Vagina (tissue), 2 donors: ENCODE results near the gene ZBTB7C.

Experiments used
- POLR2A ChIP-seq, 2 donors: fragments of 450-650 bp; IDR thresholded peaks; one replicate each; pipeline ENCODE4 v1.6.1; 2017; ENCODE audit warnings: antibody characterized with exemption in 2 of 2, mild to moderate bottlenecking in 2 of 2, moderate library complexity in 2 of 2
- POLR2AphosphoS5 ChIP-seq, 2 donors: sonication (generic); formaldehyde crosslinking; IDR thresholded peaks; one replicate each; pipeline ENCODE4 v1.9.0; 2017; ENCODE audit warnings: antibody characterized with exemption in 2 of 2, mild to moderate bottlenecking in 2 of 2, low read depth in 1 of 2; ENCODE audit not compliant: insufficient read depth in 1 of 2
- TF ChIP-seq, protein P1 (sequence below), 3 experiments: fragments of 450-650 bp in 2 of 3; fragments of 200-600 bp in 1 of 3; sonication (generic) in 1 of 3; IDR thresholded peaks; one replicate each; pipeline ENCODE4 v1.5.1; 2017 to 2019; ENCODE audit warnings: antibody characterized with exemption in 3 of 3, mild to moderate bottlenecking in 2 of 3, moderate library complexity in 2 of 3

DNA sequence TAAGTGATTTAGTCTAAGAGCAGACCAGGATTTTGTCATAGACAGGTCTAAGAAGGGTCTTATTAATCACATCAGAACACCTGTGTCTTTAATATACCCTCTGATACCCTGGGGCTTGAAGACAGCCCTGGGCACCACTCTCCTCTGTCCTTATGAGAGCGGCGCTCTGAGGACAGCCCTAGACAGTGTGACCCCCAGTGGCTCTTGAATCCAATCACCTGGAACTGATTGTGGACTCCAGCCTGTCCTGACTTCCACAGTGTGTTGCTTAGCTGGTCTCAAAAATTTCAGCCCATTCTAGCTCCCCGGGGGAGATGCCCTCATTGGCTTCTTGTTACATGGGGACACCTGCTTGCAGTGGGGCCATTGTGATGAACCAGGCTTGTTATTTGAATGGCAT is 282.9 kb downstream of the ZBTB7C start:
- no peak for TF ChIP-seq POLR2A (IDR thresholded peaks at IDR 0.05)
- TF ChIP-seq, protein P1, sequence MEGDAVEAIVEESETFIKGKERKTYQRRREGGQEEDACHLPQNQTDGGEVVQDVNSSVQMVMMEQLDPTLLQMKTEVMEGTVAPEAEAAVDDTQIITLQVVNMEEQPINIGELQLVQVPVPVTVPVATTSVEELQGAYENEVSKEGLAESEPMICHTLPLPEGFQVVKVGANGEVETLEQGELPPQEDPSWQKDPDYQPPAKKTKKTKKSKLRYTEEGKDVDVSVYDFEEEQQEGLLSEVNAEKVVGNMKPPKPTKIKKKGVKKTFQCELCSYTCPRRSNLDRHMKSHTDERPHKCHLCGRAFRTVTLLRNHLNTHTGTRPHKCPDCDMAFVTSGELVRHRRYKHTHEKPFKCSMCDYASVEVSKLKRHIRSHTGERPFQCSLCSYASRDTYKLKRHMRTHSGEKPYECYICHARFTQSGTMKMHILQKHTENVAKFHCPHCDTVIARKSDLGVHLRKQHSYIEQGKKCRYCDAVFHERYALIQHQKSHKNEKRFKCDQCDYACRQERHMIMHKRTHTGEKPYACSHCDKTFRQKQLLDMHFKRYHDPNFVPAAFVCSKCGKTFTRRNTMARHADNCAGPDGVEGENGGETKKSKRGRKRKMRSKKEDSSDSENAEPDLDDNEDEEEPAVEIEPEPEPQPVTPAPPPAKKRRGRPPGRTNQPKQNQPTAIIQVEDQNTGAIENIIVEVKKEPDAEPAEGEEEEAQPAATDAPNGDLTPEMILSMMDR (IDR thresholded peaks at IDR 0.05) = no peak
- TF ChIP-seq POLR2AphosphoS5 (IDR thresholded peaks at IDR 0.05; ENCODE audit: insufficient read depth in 1 of 2, low read depth in 1 of 2) = no peak
